DMS 273 treated with DMSO at 0.1 percent for 48 hours (cell line): ENCODE data around the gene NRXN3.

Source experiments
- DNase-seq: peaks from one replicate; lab custom pipeline; 2025; lab: John Stamatoyannopoulos, UW

Gene NRXN3

DNA sequence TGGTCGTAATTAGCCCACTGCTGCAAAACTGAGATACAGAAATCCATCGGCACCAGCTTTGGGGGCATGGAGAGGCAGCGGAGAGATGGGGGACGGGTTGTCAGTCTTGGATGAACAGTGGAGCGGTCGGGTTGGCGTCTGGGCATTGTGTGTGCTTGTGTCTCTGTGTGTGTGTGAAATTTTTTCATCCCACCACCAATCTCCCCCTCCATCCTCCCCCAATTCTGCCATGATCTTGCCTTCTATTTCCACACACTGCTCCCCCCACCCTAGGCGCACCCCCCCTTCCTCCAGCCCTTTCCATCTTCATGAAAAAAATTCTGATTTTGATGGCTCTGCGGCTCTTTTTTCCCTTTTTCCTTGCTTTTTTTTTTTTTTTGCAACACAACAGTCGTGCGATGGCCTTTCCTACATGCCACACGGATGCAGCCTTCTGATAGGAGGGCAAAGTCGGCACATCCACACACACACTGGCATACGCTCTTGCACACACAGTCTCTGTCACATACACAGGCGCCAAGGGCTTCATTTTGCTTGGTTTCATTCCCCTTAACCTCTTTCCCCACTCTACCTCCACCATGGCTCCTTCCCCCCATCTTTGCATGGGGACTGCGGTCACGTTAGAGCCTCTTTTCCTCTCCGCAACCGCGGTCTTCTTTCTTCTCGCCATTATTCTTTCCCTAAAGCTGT is 3.3 kb downstream of the NRXN3 start:
- DNase-seq: no peak

- DNase-seq: no peak
Observed at GRCh38 chr14:78175412-78175811, 5.2 kb downstream of the NRXN3 start.

DNA sequence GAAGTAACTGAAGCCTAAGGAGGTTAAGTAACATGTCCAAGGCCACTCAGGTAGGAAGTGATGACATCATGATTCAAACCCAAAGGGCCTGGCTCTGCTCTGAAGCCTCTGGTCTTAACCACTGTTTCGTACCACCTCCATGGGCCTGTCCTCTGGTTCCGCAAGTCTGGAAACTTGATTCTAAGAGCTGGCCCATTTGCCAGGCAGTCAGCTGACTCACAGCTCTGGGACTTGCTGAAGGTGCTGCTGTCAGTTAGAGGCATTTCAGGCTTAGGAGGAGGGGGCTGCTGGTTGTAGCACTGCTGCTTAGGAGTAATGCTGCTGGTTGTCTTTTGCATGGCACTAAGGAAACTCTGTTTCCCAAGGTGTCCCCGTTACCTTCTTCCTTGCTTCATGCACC is 7.9 kb downstream of the NRXN3 start:
- DNase-seq: no peak

GRCh38 chr14:78178971-78179370 is 8.8 kb downstream of the NRXN3 start:
- no peak for DNase-seq

GRCh38 chr14:78181270-78181669 is 11.1 kb downstream of the NRXN3 start:
- no peak for DNase-seq

GRCh38 chr14:78182722-78183121 is 12.5 kb downstream of the NRXN3 start:
- no peak for DNase-seq

GRCh38 chr14:78184157-78184556 is 14.0 kb downstream of the NRXN3 start:
- no peak for DNase-seq

GRCh38 chr14:78186277-78186676 is 16.1 kb downstream of the NRXN3 start:
- no peak for DNase-seq

- DNase-seq: no peak
Observed at GRCh38 chr14:78188882-78189281, 18.7 kb downstream of the NRXN3 start.

GRCh38 chr14:78195431-78195830 is 25.3 kb downstream of the NRXN3 start:
- no peak for DNase-seq

- no peak for DNase-seq
Observed at GRCh38 chr14:78196323-78196722, 26.1 kb downstream of the NRXN3 start.

DNA sequence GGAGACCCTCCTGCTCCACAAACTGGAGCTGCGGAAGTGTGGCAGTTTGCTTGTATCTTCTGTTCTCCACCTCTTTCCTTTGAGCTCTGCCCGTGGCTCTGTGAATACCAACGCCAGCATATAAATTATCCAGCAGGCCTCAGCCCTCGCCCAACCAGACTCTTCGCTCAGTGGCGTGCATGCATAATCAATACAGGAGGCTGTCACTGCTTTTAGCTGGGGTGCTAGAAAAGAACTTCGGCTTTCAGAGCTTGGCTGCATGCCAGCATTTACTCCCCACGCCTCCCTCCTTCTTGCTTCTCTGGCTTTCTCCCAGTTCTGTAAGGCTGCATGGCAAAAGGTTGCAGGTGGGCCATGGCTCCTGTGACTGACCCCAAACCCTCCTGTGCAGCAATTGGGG is 26.9 kb downstream of the NRXN3 start:
- DNase-seq: no peak

GRCh38 chr14:78202163-78202562 is 32.0 kb downstream of the NRXN3 start:
- no peak for DNase-seq

DNA sequence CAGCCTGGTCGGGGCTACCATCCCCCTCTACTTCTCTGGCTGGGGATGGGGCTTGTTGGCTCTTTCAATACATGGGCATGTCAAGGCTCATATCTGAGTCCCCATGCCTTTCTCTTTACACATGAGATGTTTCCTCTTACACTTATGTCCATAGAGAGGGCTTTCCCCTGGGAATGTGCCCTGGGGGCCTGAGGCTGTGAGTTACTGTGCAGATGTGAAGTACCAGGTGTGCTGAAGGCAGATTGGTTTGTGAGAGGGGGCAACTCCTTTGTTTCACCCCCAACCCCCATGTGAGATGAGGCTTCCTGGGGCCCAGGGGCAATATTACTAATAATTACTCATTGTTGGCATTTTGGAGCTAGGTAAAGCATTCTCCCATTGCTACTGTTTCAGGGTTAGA is 32.8 kb downstream of the NRXN3 start:
- no peak for DNase-seq

DNA sequence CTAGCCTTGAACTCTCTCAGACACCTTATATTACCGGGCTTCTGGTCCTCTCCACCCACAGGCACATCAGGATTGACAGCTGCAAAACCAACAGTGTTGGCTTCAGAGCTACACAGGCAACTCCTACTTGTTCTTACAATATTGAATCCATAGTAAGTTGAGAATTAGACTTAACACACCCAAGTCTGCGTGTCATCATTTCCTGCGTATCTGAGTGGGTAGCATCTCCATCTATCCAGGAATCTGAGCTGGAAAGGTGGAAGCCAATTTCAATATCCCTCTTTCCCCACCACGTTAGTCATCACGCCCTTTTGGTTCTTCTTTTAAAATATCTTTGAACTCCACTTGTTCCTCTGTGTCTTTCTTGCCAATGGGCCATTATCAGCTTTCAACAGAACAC is 37.2 kb downstream of the NRXN3 start:
- DNase-seq: no peak

DNA sequence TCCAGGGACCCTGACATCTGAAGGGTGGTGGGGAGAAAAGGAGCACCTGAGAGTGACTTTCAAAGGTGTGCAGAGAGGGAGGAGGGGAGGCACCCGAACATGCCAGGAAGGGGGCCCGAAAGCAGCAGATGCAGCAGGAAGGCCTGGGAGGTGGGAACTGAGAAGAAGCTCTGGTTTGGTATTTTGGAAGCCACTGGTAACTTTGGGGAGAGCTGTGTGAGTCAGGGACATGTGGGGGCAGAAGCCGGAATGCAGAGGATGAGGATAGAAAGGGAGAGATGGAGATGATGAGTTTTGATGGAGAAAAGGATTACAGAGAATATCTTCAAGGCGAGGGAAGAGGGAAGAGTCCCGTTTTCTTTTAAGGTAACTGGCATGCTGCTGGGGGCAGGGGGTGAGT is 50.1 kb downstream of the NRXN3 start:
- no peak for DNase-seq

DNA sequence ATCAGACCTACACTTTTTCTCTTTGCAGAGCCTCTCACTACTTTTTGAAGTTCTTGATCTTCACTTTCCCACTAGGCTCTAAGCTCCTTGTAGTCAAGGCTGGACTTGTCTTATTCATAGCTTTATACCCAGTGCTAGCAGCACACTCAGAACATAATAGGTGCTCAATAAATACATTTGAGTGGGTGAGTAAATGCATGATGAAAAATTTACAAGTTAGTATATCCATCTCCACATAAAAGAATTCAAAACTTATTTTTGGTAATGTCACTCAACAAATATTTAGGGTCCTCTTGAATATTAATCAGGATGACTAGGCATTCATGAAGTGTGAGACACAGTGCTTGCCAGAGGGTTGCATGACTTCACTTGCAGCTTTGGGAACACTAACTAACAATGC is 52.6 kb downstream of the NRXN3 start:
- no peak for DNase-seq

DNA sequence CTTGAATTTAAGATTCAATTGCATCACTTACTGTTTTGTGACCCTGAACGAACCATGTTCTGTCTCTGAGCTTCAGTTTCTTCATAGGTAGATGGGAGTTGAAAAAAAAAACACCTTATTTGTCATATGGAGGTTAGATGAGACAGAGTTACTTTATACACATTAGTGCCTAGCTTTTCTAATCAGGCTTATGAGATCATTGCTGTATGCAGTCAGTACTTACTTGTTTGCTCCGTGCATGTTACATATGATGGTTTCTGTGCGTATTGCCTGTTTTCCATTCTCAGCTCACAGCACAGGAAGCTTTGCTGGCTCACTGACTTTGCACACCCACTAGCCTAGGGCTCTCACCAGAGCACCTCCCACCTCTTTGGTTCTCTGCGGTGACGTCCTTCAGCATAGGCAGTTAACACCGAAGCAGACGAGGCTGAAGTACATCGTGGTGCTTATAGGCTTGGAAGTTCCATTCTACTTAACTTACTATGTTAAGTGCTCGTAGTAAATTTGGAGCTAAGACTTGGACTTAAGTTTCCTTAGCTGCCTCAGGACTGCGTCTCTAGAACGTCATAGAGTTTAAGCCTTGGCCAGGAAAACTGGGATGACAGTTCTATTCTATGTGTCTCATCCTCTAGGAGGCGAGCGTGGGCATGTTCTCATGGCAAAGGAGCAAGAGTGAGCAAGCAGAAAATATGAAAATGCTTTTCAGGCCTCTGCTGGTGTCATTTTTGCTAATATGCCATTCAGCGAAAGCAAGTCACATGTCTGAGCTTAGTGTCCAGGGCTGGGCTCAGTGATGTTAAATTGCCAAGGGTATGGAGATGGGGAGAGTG is 57.3 kb downstream of the NRXN3 start:
- DNase-seq: no peak

GRCh38 chr14:78228702-78229327 is 58.6 kb downstream of the NRXN3 start:
- DNase-seq: no peak

DNA sequence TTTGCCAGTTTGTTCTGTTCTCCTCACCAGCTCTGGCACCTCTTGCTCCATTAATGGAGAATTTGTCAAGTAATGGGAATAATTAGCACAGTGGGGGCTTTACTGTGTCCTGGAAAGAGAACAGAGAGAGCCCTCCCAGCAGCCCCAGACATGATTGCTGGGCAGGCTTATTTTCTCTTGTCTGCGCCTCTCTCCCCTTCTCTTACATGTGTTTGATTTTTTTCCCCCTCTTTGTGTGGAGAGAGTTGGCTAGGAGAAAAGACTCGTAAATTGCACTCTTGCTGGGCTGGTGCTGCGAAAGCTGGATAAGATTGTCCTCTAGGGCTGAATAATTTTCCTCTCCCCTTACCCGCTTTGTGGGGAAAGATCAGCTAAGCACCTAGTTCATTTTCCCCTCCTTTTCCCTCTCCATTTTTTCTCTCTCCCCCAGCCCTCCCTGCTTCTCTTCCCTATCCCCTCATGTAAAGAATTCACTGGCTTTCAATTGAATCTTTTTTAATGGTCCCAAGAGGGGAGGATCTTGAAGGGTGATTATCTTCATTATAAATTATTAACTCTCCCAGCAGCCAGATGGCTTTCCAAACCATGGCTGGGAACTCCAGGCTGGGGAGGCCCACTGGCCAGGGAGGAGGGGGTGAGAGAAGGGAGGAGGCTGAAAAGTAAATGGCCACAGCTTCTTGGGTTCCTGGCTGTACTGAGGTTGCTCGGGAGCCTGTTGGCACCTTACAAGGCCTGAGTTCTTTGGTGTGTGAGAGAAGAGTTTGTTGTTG is 62.2 kb downstream of the NRXN3 start:
- DNase-seq: no peak

GRCh38 chr14:78238141-78238540 is 68.0 kb downstream of the NRXN3 start:
- no peak for DNase-seq

DNA sequence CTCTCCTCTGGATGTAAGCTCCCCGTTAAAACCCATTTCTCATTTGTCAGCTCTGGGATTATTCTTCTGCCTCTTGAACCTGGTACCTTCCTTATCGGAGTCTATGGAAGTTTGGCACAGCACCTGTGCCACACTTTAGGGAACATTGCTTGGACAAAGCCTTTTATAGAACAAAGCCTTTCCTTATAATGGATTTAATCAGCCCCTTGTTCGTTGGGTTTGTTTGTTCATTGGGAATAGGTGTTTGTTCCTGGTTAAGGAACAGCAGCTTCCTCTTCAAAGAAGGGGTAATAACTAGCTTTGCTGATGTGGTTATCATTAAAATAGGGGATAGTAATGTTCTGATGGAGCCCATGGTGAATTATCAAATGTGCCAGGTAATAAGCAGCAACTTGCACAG is 70.4 kb downstream of the NRXN3 start:
- no peak for DNase-seq
